ENCODE data around the gene ODF2.

Gene ODF2

GRCh38 chr9:128470560-128470959, 14.8 kb downstream of the ODF2 start:
- Histone ChIP-seq H3K36me3 (peaks cover 12% of the 10 kb centered on the region), H3K4me3 (ENCODE audit: low read depth, low read length) (no peak overlapping the region)
- DNase-seq: no peak

DNA sequence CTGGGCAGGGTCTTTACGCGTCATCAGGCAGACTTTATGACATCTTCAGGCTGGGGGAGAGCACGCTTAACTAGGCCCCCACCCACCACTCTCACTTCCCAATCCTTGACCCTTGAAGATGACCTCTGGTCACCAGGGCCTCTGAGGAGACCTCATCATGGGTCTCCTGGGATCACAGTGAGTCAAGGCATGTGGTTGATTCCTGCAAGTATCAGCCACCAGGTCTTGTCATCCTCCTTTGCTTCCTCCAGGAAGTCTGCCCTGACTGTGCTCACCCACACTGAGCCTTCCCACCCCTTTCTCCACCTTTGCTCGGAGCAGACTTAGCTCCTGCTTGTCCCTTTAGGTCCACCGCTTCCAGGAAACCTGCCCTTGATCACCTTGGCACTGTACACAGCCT, 17.3 kb downstream of the ODF2 start:
- peaks cover 14% of the 10 kb centered on the region for H3K36me3 ChIP-seq
- no peak for TF ChIP-seq CTCF (IDR thresholded peaks at IDR 0.05; ENCODE audit: low read depth, low read length)
- no peaks in the 10 kb centered on the region for H3K27me3 ChIP-seq

More at GRCh38 chr9:128470560-128470959, 14.8 kb downstream of the ODF2 start:
- no peaks in the 10 kb centered on the region for H3K9me3 ChIP-seq
- no peaks in the 10 kb centered on the region for H3K27me3 ChIP-seq
- TF ChIP-seq CTCF (IDR thresholded peaks at IDR 0.05; ENCODE audit: low read depth, low read length): no peak
- H3K4me1 ChIP-seq: no peaks in the 10 kb centered on the region

GRCh38 chr9:128475867-128476266, 20.1 kb downstream of the ODF2 start:
- H3K27me3 ChIP-seq: no peaks in the 10 kb centered on the region
- no peaks in the 10 kb centered on the region for H3K4me1 ChIP-seq
- peaks cover 21% of the 10 kb centered on the region for H3K36me3 ChIP-seq
- no peak for DNase-seq
- no peak overlapping the region for H3K4me3 ChIP-seq (ENCODE audit: low read depth, low read length)
- H3K9me3 ChIP-seq: no peaks in the 10 kb centered on the region
- no peak for TF ChIP-seq CTCF (IDR thresholded peaks at IDR 0.05; ENCODE audit: low read depth, low read length)

More for the DNA sequence above, 17.3 kb downstream of the ODF2 start:
- H3K9me3 ChIP-seq: no peaks in the 10 kb centered on the region
- no peak for DNase-seq
- no peak overlapping the region for H3K4me3 ChIP-seq (ENCODE audit: low read depth, low read length)
- H3K4me1 ChIP-seq: no peaks in the 10 kb centered on the region

GRCh38 chr9:128479262-128479661, 23.5 kb downstream of the ODF2 start:
- no peak for DNase-seq

GRCh38 chr9:128481561-128481960, 25.8 kb downstream of the ODF2 start:
- peaks cover 43% of the 10 kb centered on the region for H3K36me3 ChIP-seq
- no peaks in the 10 kb centered on the region for H3K27me3 ChIP-seq
- no peak overlapping the region for H3K4me3 ChIP-seq (ENCODE audit: low read depth, low read length)
- TF ChIP-seq CTCF (IDR thresholded peaks at IDR 0.05; ENCODE audit: low read depth, low read length): no peak
- H3K4me1 ChIP-seq: no peaks in the 10 kb centered on the region
- no peak for DNase-seq
- no peaks in the 10 kb centered on the region for H3K9me3 ChIP-seq

More at GRCh38 chr9:128479262-128479661, 23.5 kb downstream of the ODF2 start:
- Histone ChIP-seq H3K4me1 (no peaks in the 10 kb centered on the region), H3K9me3 (no peaks in the 10 kb centered on the region), H3K27me3 (no peaks in the 10 kb centered on the region), H3K36me3 (peaks cover 37% of the 10 kb centered on the region), H3K4me3 (ENCODE audit: low read depth, low read length) (no peak overlapping the region)
- no peak for TF ChIP-seq CTCF (IDR thresholded peaks at IDR 0.05; ENCODE audit: low read depth, low read length)

DNA sequence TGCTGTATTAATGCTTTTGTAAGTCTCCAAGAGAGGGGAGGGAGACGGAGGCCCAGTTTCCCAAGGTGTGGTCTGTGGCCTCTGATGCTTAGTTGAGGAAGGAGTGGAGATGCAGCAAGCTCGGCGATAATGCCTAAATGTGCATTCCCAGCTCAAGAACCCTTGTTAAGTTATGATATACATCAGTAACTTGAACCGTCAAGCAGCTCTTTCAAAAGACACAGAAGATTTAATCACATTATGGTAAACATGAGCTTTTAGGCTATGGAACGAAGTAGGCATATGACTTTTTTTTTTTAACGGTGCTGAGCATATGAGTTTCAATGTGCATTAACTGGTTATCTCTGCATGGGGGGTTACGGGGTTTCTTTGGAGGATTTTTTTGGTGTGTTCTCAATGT, 26.4 kb downstream of the ODF2 start:
- Histone ChIP-seq H3K4me3 (ENCODE audit: low read depth, low read length) (no peak overlapping the region), H3K36me3 (peaks cover 49% of the 10 kb centered on the region), H3K4me1 (no peaks in the 10 kb centered on the region), H3K9me3 (no peaks in the 10 kb centered on the region), H3K27me3 (no peaks in the 10 kb centered on the region)
- DNase-seq: no peak
- TF ChIP-seq CTCF (IDR thresholded peaks at IDR 0.05; ENCODE audit: low read depth, low read length): no peak
